Activated naive CD8-positive, alpha-beta T cell (primary cell): ENCODE data around the gene ATP13A1.
"Not testable (repeated sequence)": the region's sequence is repeated elsewhere in the genome, so short reads cannot be mapped to it uniquely, and the experiment has no call there.

Experiments
- H3K27ac Mint-ChIP-seq: one replicate; pipeline ENCODE4 v1.8.0; 2021; ENCODE audit warnings: mixed read lengths
- H3K27me3 Mint-ChIP-seq: one replicate; pipeline ENCODE4 v1.8.0; 2021; ENCODE audit warnings: mixed read lengths
- H3K36me3 Mint-ChIP-seq: one replicate; pipeline ENCODE4 v1.8.0; 2021; ENCODE audit warnings: mixed read lengths
- H3K4me1 Mint-ChIP-seq: one replicate; pipeline ENCODE4 v1.8.0; 2021; ENCODE audit warnings: low read depth, mixed read lengths
- H3K4me3 Mint-ChIP-seq: one replicate; pipeline ENCODE4 v1.8.0; 2021; ENCODE audit warnings: mild to moderate bottlenecking, mixed read lengths
- H3K9me3 Mint-ChIP-seq: one replicate; pipeline ENCODE4 v1.8.0; 2021; ENCODE audit warnings: low read depth, mixed read lengths

The ATP13A1 gene

DNA sequence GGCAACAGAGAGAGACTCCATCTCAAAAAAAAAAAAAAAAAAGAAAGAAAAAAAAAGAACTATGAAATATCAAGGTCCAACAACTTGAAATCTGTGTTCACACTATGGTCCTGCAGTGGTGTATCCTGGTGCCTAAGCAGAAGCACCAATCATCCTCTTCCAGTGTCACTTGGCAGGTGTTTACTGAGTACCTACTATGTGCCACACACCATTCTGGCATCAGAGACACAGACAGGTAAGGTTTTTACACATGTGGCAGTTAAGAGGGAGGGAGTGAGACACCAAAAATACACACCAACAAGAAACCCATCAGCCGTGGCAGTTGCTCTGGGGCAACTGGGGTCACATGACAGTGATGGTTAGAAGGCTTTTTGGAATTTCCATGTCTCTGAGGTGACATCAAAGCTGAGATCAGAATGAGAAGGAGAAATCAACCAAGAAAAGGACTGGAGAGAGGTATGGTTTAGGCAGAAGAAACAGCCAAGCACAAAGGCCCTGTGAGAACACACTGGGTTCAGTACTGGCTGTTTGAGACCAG lies 62.6 kb downstream of the ATP13A1 start:
- peaks cover 5% of the 10 kb centered on the region for H3K36me3 Mint-ChIP-seq
- H3K9me3 Mint-ChIP-seq, result no peaks in the 10 kb centered on the region
- H3K4me3 Mint-ChIP-seq, result peak overlapping the region; percentile 31
- peaks cover 64% of the 10 kb centered on the region for H3K4me1 Mint-ChIP-seq
- H3K27me3 Mint-ChIP-seq, result no peaks in the 10 kb centered on the region
- H3K27ac Mint-ChIP-seq, result peak overlapping the region; percentile 78

DNA sequence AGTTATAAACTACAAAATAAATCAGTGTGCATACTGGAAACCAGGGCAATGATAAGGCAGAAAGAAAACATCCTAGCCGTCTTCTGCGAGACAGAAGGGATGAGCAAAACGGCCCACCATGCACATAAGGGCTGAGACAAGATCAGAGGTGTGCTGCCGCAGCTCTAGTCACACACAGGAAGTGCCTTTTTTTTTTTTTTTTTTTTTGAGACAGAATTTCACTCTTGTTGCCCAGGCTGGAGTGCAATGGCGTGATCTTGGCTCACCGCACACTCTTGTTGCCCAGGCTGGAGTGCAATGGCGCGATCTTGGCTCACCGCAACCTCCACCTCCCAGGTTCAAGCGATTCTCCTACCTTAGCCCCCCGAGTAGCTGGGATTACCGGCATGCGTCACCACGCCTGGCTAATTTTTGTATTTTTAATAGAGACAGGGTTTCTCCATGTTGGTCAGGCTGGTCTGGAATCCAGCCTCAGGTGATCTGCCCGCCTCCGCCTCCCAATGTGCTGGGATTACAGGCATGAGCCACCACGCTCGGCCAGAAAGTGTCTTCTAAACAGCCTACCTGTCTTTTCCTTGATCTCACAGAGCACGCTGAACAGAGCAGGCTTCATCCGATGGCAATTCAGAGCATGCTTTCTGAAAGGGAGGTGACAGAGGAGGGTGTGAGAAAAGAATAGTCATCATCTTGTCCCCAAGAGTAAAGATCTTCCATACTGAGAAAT lies 64.6 kb downstream of the ATP13A1 start:
- Mint-ChIP-seq H3K4me1 (peaks cover 70% of the 10 kb centered on the region), H3K4me3 (peak overlapping the region; percentile 86), H3K27ac (peak overlapping the region; percentile 97)
- H3K9me3 Mint-ChIP-seq, H3K27me3 Mint-ChIP-seq, H3K36me3 Mint-ChIP-seq: not testable (repeated sequence)

DNA sequence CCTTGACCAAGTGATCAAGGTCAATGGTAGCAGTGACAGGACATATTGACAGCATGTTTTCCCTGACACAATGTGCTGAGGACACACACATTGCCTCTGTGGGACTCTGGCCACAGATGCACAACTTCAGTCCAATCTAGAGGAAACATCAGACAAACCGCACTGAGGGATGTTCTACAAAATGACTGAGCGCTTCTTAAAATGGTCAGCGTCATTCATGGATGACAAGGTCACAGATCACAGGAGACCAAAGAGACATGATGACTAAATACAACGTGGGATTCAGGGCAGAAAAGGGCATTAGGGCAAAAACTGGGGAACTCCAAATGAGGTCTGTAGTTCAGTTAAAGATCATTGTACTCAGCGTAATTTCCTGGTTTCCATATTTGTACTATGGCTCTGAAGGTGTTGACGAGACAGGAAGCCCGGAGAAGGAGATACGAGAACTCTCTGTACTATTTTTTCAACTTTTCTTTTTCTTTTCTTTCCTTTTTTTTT lies 65.6 kb downstream of the ATP13A1 start:
- H3K27me3 Mint-ChIP-seq, result no peaks in the 10 kb centered on the region
- H3K9me3 Mint-ChIP-seq, result no peaks in the 10 kb centered on the region
- peaks cover 61% of the 10 kb centered on the region for H3K4me1 Mint-ChIP-seq
- H3K27ac Mint-ChIP-seq, result peak overlapping the region; percentile 97
- peaks cover 5% of the 10 kb centered on the region for H3K36me3 Mint-ChIP-seq
- peak overlapping the region; percentile 86 for H3K4me3 Mint-ChIP-seq
